ENCODE data around the gene FUT1.

The FUT1 gene

GRCh38 chr19:48750771-48751504, 1.5 kb downstream of the FUT1 start:
- no peak for TF ChIP-seq GATA3 (IDR thresholded peaks at IDR 0.05; ENCODE audit: low read depth, low read length)
- no peak for TF ChIP-seq GATA2 (IDR thresholded peaks at IDR 0.05; ENCODE audit: low read depth, low read length)

- TF ChIP-seq GATA2 (IDR thresholded peaks at IDR 0.05; ENCODE audit: low read depth, low read length) (no peak), GATA3 (IDR thresholded peaks at IDR 0.05; ENCODE audit: low read depth, low read length) (no peak)
Observed at GRCh38 chr19:48750351-48750750, 2.1 kb downstream of the FUT1 start.

- no peak for TF ChIP-seq GATA2 (IDR thresholded peaks at IDR 0.05; ENCODE audit: low read depth, low read length)
- no peak for TF ChIP-seq GATA3 (IDR thresholded peaks at IDR 0.05; ENCODE audit: low read depth, low read length)
Observed at GRCh38 chr19:48749571-48750198, 2.8 kb downstream of the FUT1 start.

- no peak for TF ChIP-seq GATA2 (IDR thresholded peaks at IDR 0.05; ENCODE audit: low read depth, low read length)
- no peak for TF ChIP-seq GATA3 (IDR thresholded peaks at IDR 0.05; ENCODE audit: low read depth, low read length)
Observed at GRCh38 chr19:48746738-48747575, 5.5 kb downstream of the FUT1 start, which contains the start of gene IZUMO1. Gene IZUMO1 (minus strand): TSS chr19:48746909. CDS start chr19:48745859, 1,050 bp downstream.

GRCh38 chr19:48746110-48746509, 6.3 kb downstream of the FUT1 start:
- TF ChIP-seq GATA3 (IDR thresholded peaks at IDR 0.05; ENCODE audit: low read depth, low read length) = no peak
- TF ChIP-seq GATA2 (IDR thresholded peaks at IDR 0.05; ENCODE audit: low read depth, low read length) = no peak

- TF ChIP-seq GATA3 (IDR thresholded peaks at IDR 0.05; ENCODE audit: low read depth, low read length) (no peak), GATA2 (IDR thresholded peaks at IDR 0.05; ENCODE audit: low read depth, low read length) (no peak)
Observed at GRCh38 chr19:48745208-48745995, 7.0 kb downstream of the FUT1 start.

GRCh38 chr19:48742096-48742495, 10.3 kb downstream of the FUT1 start:
- TF ChIP-seq GATA2 (IDR thresholded peaks at IDR 0.05; ENCODE audit: low read depth, low read length) = no peak
- TF ChIP-seq GATA3 (IDR thresholded peaks at IDR 0.05; ENCODE audit: low read depth, low read length) = no peak

- TF ChIP-seq GATA2 (IDR thresholded peaks at IDR 0.05; ENCODE audit: low read depth, low read length) (no peak), GATA3 (IDR thresholded peaks at IDR 0.05; ENCODE audit: low read depth, low read length) (no peak)
Observed at GRCh38 chr19:48741129-48741999, 11.1 kb downstream of the FUT1 start.

GRCh38 chr19:48740164-48740972, 12.1 kb downstream of the FUT1 start, which contains the start of gene RASIP1:
Gene RASIP1 (minus strand): TSS chr19:48740610. CDS start chr19:48740282, 328 bp downstream.
- TF ChIP-seq GATA2 (IDR thresholded peaks at IDR 0.05; ENCODE audit: low read depth, low read length) = no peak
- TF ChIP-seq GATA3 (IDR thresholded peaks at IDR 0.05; ENCODE audit: low read depth, low read length) = no peak

- TF ChIP-seq GATA3 (IDR thresholded peaks at IDR 0.05; ENCODE audit: low read depth, low read length) = no peak
- TF ChIP-seq GATA2 (IDR thresholded peaks at IDR 0.05; ENCODE audit: low read depth, low read length) = no peak
Observed at GRCh38 chr19:48739404-48740163, 12.9 kb downstream of the FUT1 start.

All from SH-SY5Y (cell line).